ENCODE results near the gene ZNF628. TPM values are rescaled to one million over a fixed set of nuclear protein-coding genes. Genes with fewer than 3 reads are reported as not detected.

The ZNF628 gene
- total and polyA plus RNA-seq, 2 of the 4 experiments (the other 2 are of a cell fraction) = 0.18 to 1.9 TPM

DNA sequence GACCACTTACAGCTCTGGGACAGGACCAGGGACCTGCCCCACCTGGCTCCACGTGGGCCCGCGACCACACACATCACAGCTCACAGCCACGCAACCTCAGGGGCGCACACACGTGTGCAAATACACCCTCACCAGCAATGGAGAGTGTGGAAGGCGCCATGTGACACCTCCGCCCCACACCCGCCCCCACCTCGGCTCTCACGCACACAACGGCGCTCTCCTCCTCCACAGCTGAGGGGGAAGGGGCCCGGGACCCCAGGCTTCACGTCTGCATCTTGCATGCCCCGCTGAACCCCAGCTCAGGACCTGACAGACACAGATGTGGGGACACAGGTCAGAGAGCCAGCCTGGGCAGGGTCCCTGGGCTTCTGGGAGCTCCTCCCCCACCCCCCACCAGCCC, 26.9 kb upstream of the ZNF628 start:
- TF ChIP-seq MAZ (IDR thresholded peaks at IDR 0.05; ENCODE audit: borderline replicate concordance, low read depth, low read length) (no peak), CEBPB (IDR thresholded peaks at IDR 0.05; ENCODE audit: low read depth, low read length) (no peak), RCOR1 (IDR thresholded peaks at IDR 0.05; ENCODE audit: insufficient replicate concordance, low read length) (no peak), POLR2A (IDR thresholded peaks at IDR 0.05; ENCODE audit: low read depth, low read length) (no peak), SMC3 (IDR thresholded peaks at IDR 0.05; ENCODE audit: low read depth, low read length) (no peak), BHLHE40 (IDR thresholded peaks at IDR 0.05; ENCODE audit: low read depth, low read length) (no peak), RAD21 (IDR thresholded peaks at IDR 0.05; ENCODE audit: low read length) (no peak), MAFK (IDR thresholded peaks at IDR 0.05; ENCODE audit: low read depth, low read length) (no peak), RFX5 (IDR thresholded peaks at IDR 0.05; ENCODE audit: low read depth, low read length) (no peak), CHD1 (IDR thresholded peaks at IDR 0.05; ENCODE audit: low read depth, low read length) (no peak), NFE2L2 (IDR thresholded peaks at IDR 0.05; ENCODE audit: low read depth, low read length) (no peak), MXI1 (IDR thresholded peaks at IDR 0.05; ENCODE audit: borderline replicate concordance, low read depth, low read length) (no peak), FOS (IDR thresholded peaks at IDR 0.05; ENCODE audit: low read depth, low read length) (no peak)
- TF ChIP-seq, protein P1, sequence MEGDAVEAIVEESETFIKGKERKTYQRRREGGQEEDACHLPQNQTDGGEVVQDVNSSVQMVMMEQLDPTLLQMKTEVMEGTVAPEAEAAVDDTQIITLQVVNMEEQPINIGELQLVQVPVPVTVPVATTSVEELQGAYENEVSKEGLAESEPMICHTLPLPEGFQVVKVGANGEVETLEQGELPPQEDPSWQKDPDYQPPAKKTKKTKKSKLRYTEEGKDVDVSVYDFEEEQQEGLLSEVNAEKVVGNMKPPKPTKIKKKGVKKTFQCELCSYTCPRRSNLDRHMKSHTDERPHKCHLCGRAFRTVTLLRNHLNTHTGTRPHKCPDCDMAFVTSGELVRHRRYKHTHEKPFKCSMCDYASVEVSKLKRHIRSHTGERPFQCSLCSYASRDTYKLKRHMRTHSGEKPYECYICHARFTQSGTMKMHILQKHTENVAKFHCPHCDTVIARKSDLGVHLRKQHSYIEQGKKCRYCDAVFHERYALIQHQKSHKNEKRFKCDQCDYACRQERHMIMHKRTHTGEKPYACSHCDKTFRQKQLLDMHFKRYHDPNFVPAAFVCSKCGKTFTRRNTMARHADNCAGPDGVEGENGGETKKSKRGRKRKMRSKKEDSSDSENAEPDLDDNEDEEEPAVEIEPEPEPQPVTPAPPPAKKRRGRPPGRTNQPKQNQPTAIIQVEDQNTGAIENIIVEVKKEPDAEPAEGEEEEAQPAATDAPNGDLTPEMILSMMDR (conservative IDR thresholded peaks at IDR 0.05; ENCODE audit: low read depth, low read length) = no peak
- TF ChIP-seq, protein P2, sequence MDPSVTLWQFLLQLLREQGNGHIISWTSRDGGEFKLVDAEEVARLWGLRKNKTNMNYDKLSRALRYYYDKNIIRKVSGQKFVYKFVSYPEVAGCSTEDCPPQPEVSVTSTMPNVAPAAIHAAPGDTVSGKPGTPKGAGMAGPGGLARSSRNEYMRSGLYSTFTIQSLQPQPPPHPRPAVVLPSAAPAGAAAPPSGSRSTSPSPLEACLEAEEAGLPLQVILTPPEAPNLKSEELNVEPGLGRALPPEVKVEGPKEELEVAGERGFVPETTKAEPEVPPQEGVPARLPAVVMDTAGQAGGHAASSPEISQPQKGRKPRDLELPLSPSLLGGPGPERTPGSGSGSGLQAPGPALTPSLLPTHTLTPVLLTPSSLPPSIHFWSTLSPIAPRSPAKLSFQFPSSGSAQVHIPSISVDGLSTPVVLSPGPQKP (IDR thresholded peaks at IDR 0.05; ENCODE audit: borderline replicate concordance, low read depth, low read length) = no peak
- TF ChIP-seq, protein P3, sequence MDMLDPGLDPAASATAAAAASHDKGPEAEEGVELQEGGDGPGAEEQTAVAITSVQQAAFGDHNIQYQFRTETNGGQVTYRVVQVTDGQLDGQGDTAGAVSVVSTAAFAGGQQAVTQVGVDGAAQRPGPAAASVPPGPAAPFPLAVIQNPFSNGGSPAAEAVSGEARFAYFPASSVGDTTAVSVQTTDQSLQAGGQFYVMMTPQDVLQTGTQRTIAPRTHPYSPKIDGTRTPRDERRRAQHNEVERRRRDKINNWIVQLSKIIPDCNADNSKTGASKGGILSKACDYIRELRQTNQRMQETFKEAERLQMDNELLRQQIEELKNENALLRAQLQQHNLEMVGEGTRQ (IDR thresholded peaks at IDR 0.05; ENCODE audit: low read depth, low read length) = no peak
- in situ Hi-C loops (cut with MboI; ENCODE audit: low sequenced_read_pairs) = no loop called here

More for the DNA sequence above, 26.9 kb upstream of the ZNF628 start:
- ATAC-seq (ENCODE audit: low read depth) (no peak), DNase-seq (no peak)
- dilution Hi-C loops (cut with HindIII; ENCODE audit: low sequenced_read_pairs, unreplicated experiment) (no loop called here), intact Hi-C loops (cut with micrococcal nuclease) (no loop called here)
- no TSS peak for BruUV-seq (replicated peaks)
- peaks cover 2% of the 10 kb centered on the region; the same call in 1 of the 2 replicates for H3K4me1 ChIP-seq (ENCODE audit: control insufficient read depth, insufficient read depth, low read length)
- H4K91ac ChIP-seq (ENCODE audit: insufficient read depth, low read depth, low read length) = no peak overlapping the region
- no peak overlapping the region for H3K23ac ChIP-seq (ENCODE audit: low read depth, low read length)
- H2AK5ac ChIP-seq (ENCODE audit: low read depth, low read length) = no peak overlapping the region
- H2AK9ac ChIP-seq (replicated peaks; ENCODE audit: low read depth, low read length, poor library complexity) = no peak overlapping the region
- H2AFZ ChIP-seq (replicated peaks; ENCODE audit: low read length, poor library complexity) = peak overlapping the region; percentile 32
- CTCF ChIA-PET = no interaction called here
- no peak overlapping the region for H2BK15ac ChIP-seq (ENCODE audit: low read depth, low read length)
- H3K9me1 ChIP-seq (ENCODE audit: insufficient read depth, low read length) = peaks cover 2% of the 10 kb centered on the region; the same call in 1 of the 2 replicates
- H3K79me1 ChIP-seq (ENCODE audit: low read depth in 1 of 2, low read length in 2 of 2) = no peaks in the 10 kb centered on the region; a peak in 1 of 4 replicates
- no peak overlapping the region for H2BK5ac ChIP-seq (ENCODE audit: low read depth, low read length, poor library complexity, severe bottlenecking)
- H3K14ac ChIP-seq (replicated peaks; ENCODE audit: low read depth, low read length) = no peak overlapping the region
- H3K4ac ChIP-seq (ENCODE audit: low read depth, low read length) = no peak overlapping the region
- peaks cover 50% of the 10 kb centered on the region for H3K27me3 ChIP-seq (ENCODE audit: control insufficient read depth, insufficient read depth, low read length)
- no peak overlapping the region for H3K56ac ChIP-seq (ENCODE audit: extremely low read depth, insufficient read depth, low read length)
- H4K5ac ChIP-seq (ENCODE audit: low read depth, low read length) = no peak overlapping the region
- no peaks in the 10 kb centered on the region for H3K36me3 ChIP-seq (ENCODE audit: control insufficient read depth, insufficient read depth, low read length)
- no peak overlapping the region for H2BK20ac ChIP-seq (ENCODE audit: low read depth, low read length)
- no peak overlapping the region for H3K9ac ChIP-seq (ENCODE audit: low read depth, low read length)
- no peaks in the 10 kb centered on the region for H3K9me3 ChIP-seq (ENCODE audit: control insufficient read depth, insufficient read depth, low read length)
- no peak overlapping the region for H3K4me2 ChIP-seq (ENCODE audit: low read depth, low read length)
- no peak overlapping the region for H4K8ac ChIP-seq (ENCODE audit: low read depth in 2 of 2, low read length in 2 of 2)
- H2BK120ac ChIP-seq (ENCODE audit: low read depth, low read length) = no peak overlapping the region
- H3K27ac ChIP-seq (ENCODE audit: insufficient read depth, low read length) = no peak overlapping the region
- WGBS, 2 experiments (ENCODE audit: extremely low coverage in 2 of 2, insufficient read length in 1 of 2) = 23% methylated on average over 8 of the region's 16 CpGs; no CpG with 5 or more reads in 1 of the 2 experiments
- H3K4me3 ChIP-seq (ENCODE audit: insufficient read depth, low read depth, low read length) = no peak overlapping the region
- H4K20me1 ChIP-seq (ENCODE audit: insufficient read depth, low read length) = peaks cover 22% of the 10 kb centered on the region; the same call in 1 of the 2 replicates
- H3K18ac ChIP-seq (ENCODE audit: low read depth, low read length) = no peak overlapping the region
- POLR2A ChIA-PET (ENCODE audit: unreplicated experiment) = no interaction called here
